ENCODE results near the gene IGLL5.
"Not testable (repeated sequence)": the region's sequence is repeated elsewhere in the genome, so short reads cannot be mapped to it uniquely, and the experiment has no call there.

The IGLL5 gene

DNA sequence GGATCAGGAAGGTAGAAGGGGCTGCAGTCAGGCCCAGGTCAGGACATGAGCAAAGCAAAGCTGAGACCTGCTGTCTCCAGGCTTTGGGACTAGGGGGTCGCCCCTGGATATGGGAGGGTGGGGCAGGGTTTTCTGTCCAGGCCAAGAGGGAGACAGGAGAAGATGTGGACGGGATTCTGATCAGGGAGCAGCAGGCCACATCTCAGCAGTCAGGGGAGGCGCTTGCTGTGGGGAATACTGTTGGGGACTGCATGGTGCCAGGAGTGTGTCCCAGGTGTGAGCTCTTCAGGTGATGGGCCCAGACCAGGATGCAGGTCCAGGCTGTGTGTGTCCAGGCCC, 29.3 kb downstream of the IGLL5 start:
- no peak for DNase-seq

DNA sequence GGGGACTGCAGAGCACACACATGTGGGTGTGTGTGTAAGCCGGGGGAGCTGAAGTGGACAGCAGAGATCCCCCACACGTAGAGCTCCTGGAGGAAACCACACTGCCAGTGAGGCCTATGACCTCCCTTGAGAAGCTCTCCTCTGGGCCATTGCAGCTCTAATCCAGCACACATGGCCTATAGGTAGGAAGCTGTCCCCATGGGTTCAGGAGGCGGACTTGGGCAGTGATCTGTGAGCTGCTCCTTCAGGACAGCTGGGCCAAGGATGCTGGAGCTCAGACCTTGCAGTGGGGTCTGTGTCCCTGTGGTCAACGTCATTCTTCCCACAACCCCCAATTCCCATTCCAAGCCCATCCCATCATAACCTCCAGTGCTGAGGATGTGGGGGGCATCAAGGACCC, 29.8 kb downstream of the IGLL5 start:
- no peak for DNase-seq

DNA sequence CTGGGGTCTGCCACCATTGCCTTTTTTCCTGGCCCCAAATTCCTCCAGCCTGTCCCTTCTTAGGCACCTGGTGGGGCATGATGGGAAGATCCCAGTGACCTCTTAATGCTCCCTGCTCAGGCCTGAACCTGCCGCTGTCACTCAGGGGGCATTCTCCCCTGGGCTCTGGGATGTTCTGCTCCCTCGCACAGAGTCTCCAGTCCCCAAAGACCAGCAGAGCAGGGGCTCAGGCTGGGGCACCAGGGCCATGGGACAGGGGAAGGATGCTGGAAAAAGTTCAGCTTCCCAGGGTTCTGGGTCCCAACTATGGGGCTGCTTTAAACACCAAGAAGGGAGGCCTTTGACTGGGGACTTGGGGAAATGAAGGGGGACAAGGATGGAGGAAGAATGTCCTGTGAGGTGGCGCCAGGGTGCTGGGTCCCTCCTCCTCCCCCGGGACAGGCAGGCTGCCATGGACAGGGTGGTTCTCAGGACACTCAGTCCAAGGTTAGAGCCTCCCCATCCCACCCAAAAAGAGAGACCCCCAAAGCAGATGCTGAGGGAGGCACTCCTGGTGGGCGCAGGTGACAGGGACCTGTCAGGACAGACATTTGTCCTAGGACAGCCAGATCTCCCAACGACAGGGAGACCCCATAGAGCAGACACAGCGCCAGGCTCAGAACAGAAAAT, 30.8 kb downstream of the IGLL5 start:
- no peak for DNase-seq

DNA sequence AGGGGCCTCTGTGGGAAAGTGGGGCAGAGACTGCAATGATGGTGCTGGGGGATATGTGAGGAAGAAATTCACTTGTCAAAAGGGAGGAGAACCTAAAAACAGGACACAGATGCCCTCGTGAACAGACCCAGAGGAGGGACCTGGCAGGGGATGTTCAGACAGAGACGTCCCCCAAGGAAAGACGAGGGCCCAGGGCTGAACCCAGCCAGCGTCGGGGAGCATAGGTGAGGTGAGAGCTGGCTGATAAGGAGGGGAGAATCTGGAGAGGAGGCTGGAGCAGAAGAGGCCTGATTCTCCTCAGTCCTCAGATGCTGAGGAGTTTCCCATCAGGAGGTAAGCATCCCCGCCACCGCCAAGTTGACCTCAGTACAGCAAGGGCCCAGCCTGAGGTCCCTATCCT, 31.4 kb downstream of the IGLL5 start:
- no peak for DNase-seq

DNA sequence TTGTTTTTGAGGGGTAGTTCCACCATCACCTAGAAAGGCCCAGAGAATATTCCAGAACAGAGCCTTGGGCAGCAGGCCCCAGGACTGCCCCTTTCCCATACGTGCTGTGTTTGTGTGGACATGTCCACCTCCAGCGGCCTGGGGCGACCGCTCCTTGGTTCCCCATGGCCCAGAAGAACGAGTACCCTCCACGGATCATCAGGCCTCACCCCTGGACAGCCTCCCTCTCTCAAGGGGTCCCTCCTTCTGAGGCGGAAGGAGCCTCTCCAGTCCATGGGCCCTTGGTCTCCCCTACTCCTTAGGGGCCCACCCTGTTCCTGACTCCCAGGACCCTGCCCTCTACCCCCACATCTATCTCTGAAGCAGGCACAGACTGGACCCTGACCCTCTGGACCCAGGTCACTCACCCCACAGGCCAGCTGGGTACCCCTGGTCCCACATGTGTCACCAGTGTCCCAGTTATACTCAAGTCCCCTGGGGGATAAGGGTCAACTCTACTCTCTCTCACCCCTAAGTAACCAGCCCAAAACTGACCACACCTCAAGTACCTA, 32.6 kb downstream of the IGLL5 start:
- DNase-seq, result no peak

DNA sequence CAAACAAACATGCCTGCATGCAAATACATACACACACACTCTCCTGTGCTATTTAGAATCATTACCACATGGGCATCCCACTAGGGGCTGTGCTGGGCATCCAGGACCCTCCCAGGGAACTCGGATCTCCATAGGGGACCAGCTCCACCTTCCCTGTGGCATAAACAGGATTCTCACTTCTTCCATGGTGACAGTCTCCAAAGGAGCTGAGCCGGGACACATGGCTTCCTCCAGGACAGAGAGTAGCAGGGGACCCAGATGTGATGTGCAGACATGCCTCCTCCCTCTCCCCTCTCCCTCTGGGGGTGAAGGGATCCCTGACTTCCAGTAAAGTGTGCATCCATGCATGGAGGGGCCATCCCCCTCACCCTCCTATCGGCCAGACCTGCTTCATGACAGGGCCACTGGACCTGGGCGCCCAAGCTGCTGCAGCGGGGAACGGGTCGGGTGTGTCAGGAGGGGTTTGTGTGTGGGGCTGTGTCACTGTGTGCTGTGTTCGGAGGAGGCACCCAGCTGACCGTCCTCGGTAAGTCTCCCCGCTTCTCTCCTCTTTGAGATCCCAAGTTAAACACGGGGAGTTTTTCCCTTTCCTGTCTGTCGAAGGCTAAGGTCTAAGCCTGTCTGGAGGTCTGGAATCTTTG, 33.4 kb downstream of the IGLL5 start:
- no peak for DNase-seq

DNA sequence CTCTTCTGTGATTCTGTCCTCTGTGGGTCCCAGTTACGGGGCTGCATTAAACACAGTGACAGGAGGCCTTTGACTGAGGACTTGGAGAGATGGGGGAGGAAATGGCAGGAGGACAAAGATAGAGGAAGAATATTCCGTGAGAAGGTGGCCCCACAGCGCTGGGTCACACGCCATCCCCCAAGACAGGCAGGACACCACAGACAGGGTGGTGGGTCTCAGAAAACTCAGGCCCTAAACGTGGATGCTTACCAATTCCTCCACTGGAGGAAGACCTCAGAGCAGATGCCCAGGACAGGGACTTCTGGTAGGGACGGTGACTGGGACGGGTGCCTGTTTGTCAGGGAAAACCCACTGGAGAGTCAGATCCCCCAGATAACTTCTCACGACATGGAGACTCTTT, 34.0 kb downstream of the IGLL5 start:
- DNase-seq, result no peak

DNA sequence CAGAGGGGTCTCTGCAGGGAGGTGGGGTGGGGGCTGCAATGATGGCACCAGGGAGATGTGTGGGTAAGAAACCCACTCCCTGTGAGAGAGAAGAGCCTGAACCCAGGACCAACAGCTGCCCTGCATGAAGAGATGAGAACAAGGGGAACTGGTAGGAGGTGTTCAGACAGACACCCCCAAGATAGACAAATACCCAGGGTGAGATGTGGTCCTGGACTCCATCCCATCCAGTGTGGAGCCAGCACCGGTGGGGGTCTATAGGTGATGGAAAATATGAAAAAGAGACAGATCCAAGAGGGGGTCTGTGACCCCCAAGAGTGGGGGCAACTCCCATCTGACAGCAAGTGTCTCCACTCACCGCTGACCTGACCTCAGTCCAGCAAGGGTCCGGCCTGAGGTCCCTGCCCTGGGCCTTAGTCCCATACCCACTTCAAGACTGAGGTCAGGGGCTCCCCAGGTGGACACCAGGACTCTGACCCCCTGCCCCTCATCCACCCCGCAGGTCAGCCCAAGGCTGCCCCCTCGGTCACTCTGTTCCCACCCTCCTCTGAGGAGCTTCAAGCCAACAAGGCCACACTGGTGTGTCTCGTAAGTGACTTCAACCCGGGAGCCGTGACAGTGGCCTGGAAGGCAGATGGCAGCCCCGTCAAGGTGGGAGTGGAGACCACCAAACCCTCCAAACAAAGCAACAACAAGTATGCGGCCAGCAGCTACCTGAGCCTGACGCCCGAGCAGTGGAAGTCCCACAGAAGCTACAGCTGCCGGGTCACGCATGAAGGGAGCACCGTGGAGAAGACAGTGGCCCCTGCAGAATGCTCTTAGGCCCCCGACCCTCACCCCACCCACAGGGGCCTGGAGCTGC, 34.7 kb downstream of the IGLL5 start:
- not testable (repeated sequence) for DNase-seq

DNA sequence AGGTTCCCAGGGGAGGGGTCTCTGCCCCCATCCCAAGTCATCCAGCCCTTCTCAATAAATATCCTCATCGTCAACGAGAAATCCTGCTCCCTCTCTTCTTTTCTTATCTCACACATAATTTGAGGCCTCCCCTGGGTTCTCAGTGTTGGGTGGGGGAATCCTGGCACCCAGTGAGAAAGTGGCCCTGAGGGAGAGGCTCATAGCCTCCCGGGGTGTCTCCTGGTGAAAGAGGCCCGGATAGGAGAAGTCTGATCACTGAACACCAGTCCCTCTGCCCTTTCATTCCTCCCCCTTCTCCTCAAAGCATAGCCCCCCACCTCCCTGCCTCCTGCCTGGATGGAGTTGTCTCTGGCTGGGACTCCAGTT, 35.3 kb downstream of the IGLL5 start:
- DNase-seq, result no peak

DNA sequence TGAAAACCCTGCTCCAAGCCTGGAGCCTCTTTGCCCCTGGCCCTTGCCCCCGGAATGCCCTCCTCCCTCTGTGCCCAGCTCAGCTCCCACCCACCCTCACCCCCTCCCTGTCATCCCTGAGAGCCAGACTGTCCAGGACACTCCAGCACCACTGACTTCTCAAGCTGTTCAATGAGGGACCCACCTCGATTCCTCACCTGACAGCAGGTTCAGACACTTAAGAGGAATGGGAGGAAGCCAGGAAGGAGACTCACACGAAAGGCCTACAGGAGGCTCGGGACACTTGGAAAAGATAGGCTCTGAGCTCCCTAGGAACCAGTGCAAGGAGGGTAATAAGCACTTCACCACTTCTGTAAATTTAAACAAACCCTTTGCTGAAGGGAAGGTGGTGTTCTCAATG, 35.8 kb downstream of the IGLL5 start:
- no peak for DNase-seq

DNA sequence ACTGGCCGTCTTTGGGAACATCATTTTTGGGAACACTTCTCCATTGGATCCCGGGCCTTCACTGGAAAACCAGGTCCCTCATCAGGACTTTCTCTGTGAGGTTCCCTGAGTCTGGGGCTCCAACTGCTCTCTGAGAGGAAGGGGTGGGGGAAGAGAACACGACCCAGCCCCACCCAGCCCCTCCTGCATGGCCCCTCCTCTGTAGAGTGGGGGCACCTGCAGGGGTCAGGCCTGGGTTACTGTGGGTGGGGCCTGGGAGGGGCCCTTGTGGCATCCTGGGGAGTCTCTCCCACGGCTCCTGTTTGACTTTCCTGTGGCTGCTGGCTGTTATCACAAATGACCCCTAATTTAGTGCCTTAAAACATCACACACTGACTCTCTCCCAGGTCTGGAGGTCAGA, 36.3 kb downstream of the IGLL5 start:
- no peak for DNase-seq

DNA sequence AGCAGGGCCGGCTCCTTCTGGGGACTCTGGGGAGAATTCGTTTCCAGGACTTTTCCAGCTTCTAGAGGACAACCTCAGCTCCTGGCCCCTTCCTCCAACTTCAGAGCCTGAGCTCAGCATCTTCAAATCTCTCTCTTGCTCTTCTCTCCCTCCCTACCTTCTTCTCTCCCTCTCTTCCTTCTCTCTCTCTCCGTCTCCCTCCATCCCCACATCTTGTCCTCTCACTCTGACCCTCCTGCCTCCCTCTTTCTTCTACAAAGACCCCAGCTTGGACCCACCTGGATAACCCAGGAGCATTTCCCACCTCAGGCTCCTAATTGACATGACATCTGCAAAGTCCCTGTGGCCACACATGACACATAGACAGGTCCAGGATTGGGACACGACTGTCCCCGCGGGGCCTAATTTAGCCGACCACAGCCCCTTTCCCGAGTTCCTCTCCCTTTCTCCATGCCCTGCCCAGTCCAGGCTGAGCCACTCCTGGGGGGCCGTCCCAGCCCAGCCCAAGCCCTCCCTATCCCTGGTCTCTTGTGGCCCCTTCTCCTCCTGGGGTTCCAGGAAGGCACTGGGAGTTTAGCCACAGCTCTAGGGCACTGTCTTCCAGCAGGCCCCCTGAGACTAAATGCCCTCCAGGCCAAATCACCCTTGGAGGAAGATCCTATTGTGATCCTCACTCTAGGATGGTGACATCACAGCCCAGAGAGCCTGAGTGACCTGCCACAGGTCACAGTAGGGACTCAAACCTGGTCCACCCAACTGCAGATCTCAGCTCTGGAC, 36.9 kb downstream of the IGLL5 start:
- DNase-seq, result no peak

DNA sequence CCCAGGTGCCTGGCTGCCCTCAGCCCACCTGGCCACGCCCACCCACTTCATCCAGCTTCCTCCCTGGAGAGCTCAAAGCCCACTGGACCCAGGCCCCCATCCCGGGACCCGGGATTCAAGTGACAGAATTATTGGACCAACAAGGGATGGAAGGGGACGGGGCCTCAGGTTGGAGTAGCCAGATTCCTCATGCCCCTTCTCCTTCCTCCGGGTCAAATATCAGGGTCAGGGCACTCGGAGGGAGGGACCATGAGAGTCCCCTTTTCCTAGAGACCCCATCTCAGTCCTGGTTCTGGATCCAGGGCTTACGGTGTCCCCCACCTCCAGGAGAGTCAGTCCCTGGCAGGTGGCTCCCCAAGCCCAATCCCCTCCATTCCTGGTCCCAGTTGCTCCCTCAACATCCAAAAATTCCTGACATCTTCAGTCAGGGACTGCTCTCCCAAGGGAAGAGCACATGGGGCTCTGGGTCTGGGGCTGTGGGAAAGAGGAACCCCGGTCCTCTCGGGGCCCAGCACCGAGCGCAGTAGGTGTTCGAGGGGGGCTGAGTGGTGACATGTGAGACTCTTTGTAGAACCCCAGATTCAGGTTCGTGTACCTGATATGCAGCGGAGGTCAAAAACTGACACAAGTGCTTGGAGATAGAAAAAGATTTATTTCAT, 37.7 kb downstream of the IGLL5 start:
- DNase-seq, result no peak

DNA sequence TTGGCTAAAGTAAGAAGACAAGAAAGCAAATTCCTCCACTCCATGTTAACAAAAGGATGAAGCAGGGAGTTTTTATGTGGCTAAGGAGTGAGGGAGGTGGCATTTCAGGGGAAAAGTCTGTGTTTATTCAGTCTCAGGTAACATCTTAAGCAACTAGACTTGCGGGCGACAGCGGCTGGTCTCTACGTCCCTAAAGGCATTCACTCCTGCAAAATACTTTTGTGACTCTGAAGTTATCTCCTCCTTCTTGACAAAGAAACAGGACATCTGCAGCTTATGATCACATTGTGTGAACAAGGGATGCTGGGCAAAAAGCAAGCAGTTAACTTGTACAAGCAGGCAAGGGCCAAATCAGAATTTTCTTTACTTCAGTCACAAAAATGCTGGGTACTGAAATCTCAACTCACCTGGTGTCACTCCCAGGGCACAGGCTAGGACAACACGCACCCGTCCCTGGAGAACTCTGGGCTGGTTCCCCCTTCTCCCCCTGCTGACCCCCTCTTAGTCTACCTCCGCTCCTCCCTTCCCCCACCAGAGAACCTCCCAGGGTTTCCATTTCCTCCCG, 38.3 kb downstream of the IGLL5 start:
- DNase-seq, result no peak

DNA sequence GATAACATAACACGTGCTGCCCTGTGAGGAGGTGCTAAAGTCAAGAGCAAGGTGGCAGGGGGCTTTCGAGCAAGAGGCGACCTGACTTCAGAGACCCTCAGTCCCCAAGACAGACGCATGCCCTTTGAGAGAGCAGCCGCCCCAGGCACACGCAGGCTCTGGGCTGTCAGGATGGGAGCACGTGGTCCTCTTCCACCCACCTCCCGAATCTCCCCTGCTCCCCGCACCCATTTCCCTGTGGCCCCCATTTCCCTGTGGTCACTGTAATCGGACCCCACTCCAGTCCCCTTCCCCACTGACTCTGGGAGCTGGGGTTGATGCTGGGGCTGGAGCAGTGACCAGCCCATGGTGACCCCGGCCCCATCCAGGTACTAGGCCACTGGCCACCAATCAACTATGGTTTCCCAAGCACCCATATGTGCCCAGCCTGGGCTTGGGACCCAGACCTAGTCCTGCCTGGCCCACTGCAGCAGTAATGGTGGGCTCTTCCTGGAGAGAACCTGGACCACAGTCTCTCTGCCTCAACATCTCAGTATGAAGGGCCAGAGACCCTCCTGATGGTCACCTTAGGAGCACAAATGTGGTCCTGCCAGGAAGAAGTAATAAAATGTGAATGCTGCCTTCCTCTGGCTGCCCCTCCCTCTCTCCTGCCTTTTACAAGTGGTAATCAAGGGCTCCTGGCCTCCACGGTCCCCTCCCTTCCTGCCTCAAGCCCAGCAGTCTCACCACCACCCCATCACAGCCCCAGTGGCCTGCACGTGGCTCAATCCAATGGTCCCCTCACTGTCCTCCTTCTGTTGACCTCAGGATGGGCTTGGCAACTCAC, 39.0 kb downstream of the IGLL5 start:
- DNase-seq, result no peak

DNA sequence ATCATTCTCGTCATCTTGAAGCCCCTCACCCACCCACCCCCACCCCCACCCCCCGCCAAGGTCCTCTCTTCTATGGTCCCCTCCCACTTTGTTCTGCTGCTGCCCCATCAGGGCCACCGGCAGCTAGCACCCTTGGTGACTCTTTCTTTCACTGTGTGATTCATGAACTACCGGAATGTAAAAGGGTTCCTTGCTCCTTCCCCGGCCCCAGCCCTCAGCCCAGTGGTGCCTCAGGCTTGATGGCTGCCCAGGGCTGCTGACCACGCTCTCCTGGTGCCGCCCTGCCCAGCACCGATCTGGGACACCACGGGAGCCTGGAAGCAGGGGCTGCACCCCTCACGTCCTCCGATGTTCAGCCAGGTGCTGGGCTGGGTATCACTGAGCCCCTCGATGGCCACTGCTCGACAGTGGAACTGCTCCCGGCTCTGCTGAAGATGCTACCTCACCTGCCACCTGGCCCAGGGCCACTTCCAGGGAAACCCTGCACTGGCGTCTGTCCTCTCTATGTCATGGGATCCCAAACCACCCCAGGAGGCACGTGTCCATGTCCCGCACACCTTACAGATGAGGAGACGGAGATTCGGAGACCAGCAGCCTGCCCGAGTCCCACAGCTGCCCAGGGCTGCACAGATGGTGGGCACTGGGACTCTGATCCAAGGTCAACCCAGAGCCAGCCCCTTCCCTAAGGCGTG, 39.7 kb downstream of the IGLL5 start:
- no peak for DNase-seq

DNA sequence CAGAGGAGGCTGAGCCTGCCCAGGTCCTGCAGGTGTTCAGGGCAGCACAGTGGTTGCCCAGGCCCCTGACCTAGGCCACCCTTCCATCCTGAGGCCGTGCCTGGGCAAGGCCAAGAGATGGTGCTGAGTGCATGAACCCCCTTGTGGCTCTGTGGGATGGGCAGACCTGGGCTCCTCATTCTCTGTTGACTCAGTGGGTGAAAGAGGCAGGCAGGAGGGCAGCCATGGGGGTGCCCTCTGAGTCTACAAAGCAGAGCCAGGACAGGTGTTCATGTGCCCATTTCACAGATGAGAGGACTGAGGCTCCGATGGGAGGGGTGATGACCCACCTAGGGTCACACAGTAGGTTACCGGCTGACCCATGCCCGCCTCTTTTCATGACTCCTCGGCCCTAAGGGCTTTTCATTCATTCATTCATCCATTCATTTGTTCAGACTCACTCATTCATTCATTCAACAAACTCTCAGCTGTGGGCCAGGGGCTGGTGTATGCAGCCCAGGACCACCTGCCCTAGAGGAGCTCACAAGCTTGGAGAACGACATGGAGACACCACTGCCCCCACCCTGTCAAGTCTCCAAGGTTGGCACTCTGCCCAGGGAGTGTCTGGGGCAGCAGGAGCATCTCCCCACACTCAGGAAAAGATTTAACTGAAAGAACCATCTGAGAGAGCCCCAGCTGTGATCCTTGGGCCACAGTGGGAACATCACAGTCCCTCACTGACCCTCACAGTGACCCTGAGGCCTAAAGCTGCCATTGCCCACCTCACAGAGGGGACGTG, 40.5 kb downstream of the IGLL5 start:
- DNase-seq, result no peak

DNA sequence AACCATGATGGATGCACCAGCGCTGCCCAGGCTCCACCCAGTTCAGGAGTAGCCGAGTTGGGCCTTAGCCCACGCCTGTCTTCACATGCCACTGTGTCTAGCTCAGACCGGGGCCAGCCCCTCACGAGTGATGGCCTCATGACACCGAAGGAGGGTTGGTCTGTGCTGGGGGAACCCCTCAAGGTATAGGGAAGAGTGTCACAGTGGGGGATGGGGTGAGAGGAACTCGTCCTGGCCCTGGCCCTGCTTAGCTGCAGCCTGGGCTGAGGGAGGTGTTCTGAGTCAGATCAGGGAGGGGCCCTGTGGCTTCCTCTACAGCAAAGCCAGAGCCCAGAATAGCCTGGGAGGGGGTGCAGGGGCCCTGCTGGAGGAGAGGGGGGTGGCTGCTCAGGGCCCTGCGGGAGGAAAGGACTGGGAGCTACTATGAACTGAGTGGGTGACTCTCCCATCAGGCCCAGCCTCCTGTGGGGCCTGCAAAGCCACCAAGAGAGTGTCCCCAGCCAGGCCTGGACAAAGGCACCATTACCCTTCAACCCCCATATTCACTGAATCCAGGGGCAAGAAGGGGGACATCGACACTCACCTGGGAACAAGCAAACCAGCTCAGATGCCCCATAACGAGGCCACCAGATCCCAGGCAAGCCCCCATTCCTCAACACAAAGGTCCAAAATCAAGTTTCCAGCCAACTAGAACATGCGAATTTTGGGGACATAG, 41.2 kb downstream of the IGLL5 start:
- peak; percentile 73 to 96 for DNase-seq
